VCaP (cell line): Measurements from ENCODE around the gene LLGL2.
A peak's percentile ranks its signal among the peaks of the same experiment; 100 is the strongest.

Experiments used
- H3K27ac ChIP-seq: fragments of 450-650 bp; 2 replicates; pipeline ENCODE4 v1.5.1; 2017
- TF ChIP-seq, protein P1 (sequence below): fragments of 450-650 bp; conservative IDR thresholded peaks from 2 replicates; pipeline ENCODE4 v1.5.1; 2017; ENCODE audit warnings: mild to moderate bottlenecking, moderate library complexity

Gene LLGL2

DNA sequence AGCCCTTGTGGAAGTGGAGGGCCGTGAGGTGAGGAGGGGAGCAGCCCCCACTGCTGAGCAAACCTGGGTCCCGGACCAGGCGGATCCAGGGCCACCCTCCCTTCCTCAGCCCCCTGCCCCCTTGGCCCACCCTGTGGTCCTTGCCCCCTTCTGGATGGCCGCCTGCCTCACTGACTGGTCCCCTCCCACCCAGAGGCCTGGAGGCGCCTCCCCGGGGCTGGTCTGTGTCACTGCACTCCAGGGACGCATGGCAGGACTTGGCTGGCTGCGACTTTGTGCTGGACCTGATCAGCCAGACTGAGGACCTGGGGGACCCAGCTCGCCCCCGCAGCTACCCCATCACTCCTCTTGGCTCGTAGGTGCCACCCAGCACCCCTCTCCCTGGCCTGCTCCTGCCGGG is 88.5 kb downstream of the LLGL2 start:
- TF ChIP-seq, protein P1, sequence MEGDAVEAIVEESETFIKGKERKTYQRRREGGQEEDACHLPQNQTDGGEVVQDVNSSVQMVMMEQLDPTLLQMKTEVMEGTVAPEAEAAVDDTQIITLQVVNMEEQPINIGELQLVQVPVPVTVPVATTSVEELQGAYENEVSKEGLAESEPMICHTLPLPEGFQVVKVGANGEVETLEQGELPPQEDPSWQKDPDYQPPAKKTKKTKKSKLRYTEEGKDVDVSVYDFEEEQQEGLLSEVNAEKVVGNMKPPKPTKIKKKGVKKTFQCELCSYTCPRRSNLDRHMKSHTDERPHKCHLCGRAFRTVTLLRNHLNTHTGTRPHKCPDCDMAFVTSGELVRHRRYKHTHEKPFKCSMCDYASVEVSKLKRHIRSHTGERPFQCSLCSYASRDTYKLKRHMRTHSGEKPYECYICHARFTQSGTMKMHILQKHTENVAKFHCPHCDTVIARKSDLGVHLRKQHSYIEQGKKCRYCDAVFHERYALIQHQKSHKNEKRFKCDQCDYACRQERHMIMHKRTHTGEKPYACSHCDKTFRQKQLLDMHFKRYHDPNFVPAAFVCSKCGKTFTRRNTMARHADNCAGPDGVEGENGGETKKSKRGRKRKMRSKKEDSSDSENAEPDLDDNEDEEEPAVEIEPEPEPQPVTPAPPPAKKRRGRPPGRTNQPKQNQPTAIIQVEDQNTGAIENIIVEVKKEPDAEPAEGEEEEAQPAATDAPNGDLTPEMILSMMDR: no peak
- no peak overlapping the region for H3K27ac ChIP-seq

- TF ChIP-seq, protein P1: no peak
- H3K27ac ChIP-seq: no peak overlapping the region
These were observed 89.2 kb downstream of the LLGL2 start for GRCh38 chr17:75614556-75615270.

DNA sequence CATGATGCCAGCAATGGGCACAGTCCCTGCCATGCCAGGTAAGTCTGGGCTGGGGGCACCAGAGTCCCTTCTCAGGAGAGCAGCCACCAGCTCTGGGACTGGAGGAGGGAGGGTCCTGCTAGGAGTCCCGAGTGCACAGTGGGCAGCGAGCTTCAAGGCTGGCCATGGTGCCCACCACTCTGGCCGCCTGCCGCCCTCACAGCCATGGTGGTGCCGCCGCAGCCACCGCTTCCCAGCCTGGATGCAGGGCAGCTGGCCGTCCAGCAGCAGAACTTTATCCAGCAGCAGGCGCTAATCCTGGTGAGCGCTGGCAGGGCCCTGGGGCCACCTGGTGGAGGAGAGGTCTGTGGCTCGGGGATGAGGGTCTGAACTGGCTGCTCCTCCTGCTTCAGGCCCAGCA is 89.8 kb downstream of the LLGL2 start:
- no peak overlapping the region for H3K27ac ChIP-seq
- TF ChIP-seq, protein P1: no peak

GRCh38 chr17:75616521-75617122 is 91.1 kb downstream of the LLGL2 start:
- TF ChIP-seq, protein P1: no peak
- no peak overlapping the region for H3K27ac ChIP-seq

GRCh38 chr17:75617218-75617617 is 91.7 kb downstream of the LLGL2 start:
- no peak overlapping the region for H3K27ac ChIP-seq
- TF ChIP-seq, protein P1: no peak

GRCh38 chr17:75617675-75618074 is 92.2 kb downstream of the LLGL2 start:
- TF ChIP-seq, protein P1: no peak
- no peak overlapping the region for H3K27ac ChIP-seq

GRCh38 chr17:75619506-75620431 is 94.3 kb downstream of the LLGL2 start:
- H3K27ac ChIP-seq: no peak overlapping the region
- TF ChIP-seq, protein P1: peak; percentile 56
